CD4-positive, alpha-beta T cell treated with Interleukin-2 at 100 ng/mL for 4 hours (primary cell): Measurements from ENCODE around the gene IFT22.
A peak's percentile ranks its signal among the peaks of the same experiment; 100 is the strongest.
"Not testable (repeated sequence)": the region's sequence is repeated elsewhere in the genome, so short reads cannot be mapped to it uniquely, and the experiment has no call there.

Experiments
- DNase-seq: peaks from one replicate; pipeline ENCODE4 v3.0.0-alpha.2; 2020; ENCODE audit warnings: low spot score

Gene IFT22

DNA sequence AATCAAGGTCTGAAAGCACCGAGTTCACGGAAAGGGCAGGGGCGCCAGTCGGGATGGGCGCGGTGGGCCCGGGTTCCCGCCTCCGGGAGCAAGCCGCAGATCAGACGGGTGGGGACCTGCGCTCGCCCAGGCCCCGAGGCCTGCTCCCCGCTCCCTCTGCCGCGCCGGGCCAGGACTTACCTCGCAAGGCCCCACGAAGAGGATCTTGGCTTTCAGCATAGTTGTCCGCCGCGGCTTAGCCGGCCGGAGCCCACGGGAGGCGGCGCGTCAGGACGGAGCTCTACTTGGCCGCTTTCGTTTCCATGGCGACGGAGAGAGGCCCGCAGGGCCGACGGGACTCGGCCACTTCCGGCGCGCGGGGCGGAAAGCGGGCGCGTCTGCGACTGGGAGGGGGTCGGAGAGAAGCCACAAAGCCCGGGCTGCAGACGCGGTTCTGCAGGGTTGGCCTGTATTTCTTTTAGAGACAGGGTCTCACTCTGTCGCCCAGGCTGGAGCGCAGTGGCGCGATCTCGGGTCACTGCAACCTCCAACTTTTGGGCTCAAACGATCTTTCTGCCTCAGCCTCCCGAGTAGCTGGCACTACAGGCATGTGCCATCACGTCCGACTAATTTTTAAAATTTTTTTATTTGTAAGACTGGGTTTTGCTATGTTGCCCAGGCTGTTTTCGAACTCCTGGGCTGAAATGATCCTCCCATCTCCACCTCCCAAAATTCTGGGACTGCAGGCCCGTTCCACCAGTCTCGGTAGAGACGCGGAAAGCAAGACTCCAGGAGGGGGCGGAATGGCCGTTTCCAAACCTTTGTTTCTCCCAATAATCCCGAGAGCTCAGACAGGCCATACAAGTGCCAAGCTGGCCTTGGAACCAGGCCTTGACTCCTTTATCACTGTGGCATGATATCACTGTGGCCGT lies at the start of gene IFT22:
IFT22 (minus strand) TSS at position 322 of the 911 bp plus-strand sequence; CDS start at position 219, 103 bp downstream.
- peak; percentile 86 for DNase-seq

- no peak for DNase-seq
These were observed 49.2 kb upstream of the IFT22 start for GRCh38 chr7:101370836-101371235.

- no peak for DNase-seq
These were observed 47.0 kb upstream of the IFT22 start for GRCh38 chr7:101368422-101369165.

DNA sequence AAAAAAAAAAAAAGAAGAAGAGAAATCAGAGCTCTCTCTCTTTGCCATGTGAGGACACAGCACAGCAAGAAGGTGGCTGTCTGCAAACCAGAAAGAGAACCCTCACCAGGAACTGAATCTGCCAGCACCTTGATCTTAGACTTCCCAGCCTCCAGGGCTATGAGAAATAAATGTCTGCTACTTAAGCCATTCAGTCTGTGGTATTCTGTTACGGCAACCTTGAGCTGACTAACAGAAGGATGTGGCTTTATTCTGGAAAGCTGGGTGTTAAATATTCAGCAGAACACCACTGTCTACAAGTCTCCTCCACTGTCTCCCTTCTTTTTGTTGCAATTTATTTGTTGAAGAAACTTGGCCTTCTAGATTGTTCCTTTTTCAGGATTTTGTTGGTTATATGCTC lies 46.1 kb upstream of the IFT22 start:
- DNase-seq, result no peak

DNA sequence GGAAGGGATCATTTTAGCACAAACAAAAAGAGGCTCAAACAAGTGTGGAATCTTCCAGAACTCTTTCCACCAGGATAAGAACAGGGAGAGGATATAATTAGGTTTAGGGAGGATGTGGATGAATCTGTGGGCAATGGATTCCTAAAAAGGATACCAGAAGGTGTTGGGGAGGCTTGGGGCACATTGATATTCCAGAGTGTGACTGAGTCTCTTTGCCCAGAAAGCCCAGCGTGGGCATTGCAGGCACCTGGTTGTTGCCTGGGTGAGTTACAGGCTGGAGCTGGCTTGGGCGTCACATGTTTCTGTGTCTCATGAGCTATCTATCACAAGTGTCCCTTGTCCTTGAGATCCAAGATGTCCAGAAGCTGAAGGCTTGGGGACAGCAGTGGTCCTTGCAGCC lies 44.3 kb upstream of the IFT22 start:
- no peak for DNase-seq

DNA sequence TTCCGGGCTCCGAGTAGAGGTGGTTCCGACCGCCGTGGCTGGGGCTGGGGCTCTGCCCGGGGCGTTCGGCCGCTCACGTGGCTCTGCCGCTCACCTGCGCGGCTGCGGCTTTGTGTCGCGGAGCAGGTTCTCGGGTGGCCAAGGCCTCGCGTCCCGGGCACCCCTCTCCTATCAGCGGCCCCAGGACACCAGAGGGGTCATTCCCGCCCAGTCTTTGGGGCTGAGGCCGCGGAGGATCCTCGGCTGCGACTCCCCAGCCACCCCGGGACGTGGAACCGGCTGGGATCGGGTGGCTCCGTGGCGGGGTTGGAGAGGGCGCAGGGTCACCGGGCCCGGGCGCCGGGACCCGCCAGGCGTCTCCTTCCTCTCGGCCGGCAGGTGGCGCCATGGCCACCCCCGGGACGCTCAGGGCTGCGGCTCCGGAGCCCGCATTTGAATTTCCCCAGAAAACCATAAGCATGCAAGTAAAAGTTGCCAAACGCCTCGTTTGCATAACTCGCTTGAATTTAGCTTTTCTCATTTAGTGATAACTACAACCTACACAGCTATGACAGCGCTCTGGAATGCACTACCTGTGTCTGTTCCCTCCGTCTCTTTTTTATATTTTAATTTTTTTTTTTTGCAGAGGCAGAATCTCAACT lies 42.2 kb upstream of the IFT22 start:
- peak; percentile 57 for DNase-seq

DNA sequence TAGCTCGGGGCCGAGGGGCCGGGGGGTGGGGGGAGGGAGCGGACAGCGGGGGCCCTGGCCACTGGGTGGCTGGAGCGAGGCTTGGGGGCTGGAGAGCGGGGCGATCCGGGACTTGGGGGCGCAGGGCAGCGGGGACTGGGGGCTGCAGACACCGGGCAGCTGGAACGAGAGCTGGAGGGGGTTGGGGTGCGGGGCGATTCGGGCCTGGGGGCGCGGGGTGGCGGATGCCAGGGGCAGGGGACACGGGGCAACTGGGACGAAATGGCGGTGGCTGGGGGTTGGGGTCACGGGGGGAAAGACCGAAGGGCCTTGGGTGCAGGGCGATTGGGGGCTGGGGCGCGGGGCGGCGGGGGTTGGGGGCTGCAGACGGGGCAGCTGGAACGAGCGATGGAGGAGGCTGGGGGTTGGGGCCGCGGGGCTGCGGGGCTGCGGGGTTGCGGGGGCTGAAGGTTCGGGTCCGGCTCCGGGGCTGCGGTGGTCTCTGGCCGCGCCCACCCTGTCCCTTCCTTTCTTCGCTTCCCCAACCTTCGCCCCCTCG lies 41.7 kb upstream of the IFT22 start:
- no peak for DNase-seq

DNA sequence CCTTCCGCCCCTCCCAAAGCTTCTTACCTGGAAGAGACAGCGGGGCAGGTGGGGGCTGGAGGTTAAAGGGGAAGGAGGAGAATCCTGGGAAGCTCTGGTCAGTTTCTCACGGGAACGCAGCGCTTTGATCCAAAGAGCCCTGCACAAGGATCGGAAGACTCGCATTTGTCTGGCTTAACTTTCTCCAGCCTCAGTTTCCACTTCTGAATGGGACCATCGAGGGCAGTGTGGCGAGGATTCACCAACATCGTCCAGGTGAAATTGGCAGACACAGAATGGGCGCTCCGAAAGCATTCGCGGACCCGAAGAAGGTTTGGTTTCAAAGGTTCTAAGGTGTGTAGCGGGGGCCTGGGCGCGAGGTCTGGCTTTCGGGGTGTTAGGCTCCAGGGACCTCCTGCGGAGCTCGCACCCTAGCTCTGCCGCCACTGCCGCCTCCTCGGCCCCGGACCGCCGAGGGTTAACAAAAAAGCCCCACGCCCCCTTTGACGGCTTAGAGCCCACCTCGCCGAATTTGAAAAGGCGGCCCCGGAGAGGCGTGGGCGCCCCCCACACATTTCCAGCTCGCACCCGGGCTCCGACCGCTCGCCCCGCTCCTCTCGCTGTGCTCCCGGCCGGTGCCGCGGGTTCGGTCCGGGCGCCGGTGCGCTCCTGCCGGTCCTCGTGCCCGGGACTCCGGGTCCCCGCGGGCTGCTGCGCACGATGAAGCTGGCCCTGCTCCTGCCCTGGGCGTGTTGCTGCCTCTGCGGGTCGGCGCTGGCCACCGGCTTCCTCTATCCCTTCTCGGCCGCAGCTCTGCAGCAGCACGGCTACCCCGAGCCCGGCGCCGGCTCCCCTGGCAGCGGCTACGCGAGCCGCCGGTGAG lies 41.0 kb upstream of the IFT22 start, which contains the start of gene COL26A1:
COL26A1 (plus strand) TSS at position 542 of the 862 bp plus-strand sequence; CDS start at position 700, 158 bp downstream.
- DNase-seq, result no peak

- DNase-seq, result no peak
These were observed 35.8 kb upstream of the IFT22 start for GRCh38 chr7:101357433-101357832.

GRCh38 chr7:101352920-101353308 lies 31.3 kb upstream of the IFT22 start:
- DNase-seq, result no peak

GRCh38 chr7:101349300-101349699 lies 27.7 kb upstream of the IFT22 start:
- DNase-seq, result not testable (repeated sequence)

DNA sequence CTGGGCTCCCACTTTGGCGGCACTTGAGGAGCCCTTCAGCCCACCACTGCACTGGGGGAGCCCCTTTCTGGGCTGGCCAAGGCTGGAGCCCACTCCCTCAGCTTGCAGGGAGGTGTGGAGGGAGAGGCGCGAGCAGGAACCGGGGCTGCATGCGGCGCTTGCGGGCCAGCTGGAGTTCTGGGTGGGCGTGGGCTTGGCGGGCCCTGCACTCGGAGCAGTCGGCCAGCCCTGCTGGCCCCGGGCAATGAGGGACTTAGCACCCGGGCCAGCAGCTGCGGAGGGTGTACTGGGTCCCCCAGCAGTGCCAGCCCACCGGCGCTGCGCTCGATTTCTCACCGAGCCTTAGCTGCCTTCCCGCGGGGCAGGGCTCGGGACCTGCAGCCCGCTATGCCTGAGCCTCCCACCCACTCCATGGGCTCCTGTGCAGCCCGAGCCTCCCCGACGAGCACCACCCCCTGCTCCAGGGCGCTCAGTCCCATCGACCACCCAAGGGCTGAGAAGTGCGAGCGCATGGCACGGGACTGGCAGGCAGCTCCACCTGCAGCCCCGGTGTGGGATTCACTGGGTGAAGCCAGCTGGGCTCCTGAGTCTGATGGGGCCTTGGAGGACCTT lies 26.9 kb upstream of the IFT22 start:
- not testable (repeated sequence) for DNase-seq

GRCh38 chr7:101347477-101347876 lies 25.9 kb upstream of the IFT22 start:
- DNase-seq, result no peak

DNA sequence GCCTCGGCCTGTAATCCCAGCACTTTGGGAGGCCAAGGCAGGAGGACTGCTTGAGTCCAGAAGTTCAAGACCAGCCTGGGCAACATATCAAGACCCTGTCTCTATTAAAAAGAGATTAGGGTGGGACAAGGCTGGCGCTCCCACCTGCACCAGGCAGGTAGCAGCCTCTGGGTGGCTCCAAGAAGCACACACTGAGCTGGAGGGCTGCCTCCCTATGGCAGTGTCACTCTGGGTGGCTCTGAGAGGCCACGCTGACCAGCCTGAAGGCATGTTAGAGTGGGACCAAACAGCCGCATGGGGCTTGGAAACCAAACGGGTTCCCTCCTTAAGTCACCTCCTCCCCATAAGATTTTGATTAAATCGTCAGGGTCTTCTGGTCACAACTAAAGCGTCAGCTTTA lies 21.3 kb upstream of the IFT22 start:
- no peak for DNase-seq

DNA sequence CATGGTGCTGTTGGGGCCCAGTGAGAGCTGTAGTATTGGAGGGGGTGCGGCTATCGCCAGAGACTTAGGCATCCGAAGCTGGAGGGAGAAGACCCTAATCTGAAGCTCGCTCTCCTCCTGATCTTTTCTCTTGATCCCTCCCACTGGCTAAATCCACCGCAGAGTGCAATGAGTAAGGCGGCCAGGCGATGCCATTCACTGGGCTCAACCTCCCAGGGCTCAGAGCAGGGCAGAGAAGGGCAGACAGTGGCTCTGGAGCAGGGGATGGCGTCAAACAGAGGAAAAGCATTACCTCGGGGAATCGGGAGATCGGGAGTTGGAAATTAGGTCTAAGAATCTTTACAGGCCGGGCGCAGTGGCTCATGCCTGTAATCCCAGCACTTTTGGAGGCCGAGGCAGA lies 18.8 kb upstream of the IFT22 start:
- DNase-seq, result no peak

DNA sequence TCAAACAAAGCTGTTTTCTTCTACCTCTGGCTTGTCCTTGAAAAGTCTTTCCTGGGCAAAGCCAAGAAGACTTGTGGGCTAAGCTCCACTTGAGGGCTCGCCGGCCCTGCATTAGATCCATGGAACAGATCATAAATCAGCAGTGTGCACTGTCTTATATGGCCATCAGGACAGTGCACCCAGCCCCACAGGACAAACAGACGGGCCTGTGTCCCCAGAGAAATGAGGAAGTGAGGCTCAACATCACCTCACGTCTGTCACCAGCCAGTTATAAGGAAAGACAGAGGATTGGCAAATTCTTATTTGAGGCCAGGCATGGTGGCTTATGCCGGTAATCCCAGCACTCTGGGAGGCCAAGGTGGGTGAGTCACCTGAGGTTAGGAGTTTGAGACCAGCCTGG lies 12.3 kb upstream of the IFT22 start:
- DNase-seq, result no peak

GRCh38 chr7:101332026-101332425 lies 10.4 kb upstream of the IFT22 start:
- no peak for DNase-seq

DNA sequence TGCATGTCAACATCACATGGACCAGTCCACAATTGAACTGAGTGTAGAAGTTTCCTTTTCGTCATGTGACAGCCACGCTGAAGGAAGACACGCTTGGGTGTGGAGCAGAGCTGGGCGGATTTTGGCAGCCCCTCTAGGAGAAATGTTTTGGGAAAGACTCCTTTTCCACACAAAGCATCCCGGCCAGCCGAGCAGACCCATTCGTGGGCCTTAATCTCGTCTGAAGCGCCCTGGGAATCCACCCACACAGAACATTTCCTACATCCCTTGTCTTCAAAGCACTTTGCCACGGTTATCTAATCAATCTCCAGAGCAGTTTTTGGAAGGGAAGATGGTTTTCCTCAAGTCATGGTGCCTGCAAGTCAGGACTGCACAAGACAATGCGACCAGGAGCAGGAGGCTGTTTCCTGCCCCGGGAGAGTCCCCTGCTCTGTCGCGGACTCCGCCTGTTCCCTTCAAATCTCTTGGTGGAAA lies 8.4 kb upstream of the IFT22 start:
- no peak for DNase-seq

DNA sequence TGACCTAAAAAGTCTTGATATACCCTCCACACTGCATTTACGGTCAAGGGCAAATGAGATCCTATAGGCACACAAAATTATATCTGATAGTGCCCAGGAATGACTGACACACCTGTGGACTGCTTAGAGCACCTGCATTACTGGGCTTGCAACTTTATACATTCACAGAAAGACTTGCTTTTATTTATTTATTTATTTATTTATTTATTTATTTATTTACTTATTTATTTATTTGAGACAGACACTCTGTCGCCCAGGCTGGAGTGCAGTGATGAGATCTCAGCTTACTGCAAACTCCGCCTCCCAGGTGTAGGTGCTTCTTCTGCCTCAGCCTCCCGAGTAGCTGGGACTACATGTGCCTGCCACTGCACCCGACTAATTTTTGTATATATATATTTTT lies 6.5 kb upstream of the IFT22 start:
- DNase-seq, result no peak

GRCh38 chr7:101319401-101319800 lies 2.2 kb downstream of the IFT22 start:
- no peak for DNase-seq

DNA sequence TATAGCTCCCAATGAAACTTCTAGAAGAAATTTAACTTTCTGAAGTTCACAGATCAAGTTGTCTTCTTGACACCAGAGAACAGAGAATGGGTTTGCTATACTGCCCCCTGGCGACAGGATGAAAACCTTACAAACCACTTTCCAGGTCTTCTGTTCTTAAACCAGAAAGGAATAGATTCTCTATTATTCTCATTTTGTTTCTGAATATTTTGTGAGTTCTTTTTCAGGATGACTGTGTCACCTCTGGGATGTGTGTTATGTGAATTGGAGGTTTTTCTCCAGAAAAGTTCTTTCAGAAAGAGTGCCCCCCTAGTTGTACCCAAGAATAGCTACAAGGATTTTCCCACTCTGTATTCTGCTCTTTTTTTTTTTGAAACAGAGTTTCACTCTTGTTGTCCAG lies 6.3 kb downstream of the IFT22 start:
- peak; percentile 59 for DNase-seq
